AG04450 (cell line): Measurements from ENCODE around the gene SMARCC2. TPM values are rescaled to one million over a fixed set of nuclear protein-coding genes. Genes with fewer than 3 reads are reported as not detected.

Experiments used
- CTCF ChIA-PET: fragments of 300-600, 350-600 bp; formaldehyde crosslinking; extraction: SDS; loops from one replicate; lab custom pipeline; 2022; ENCODE audit warnings: antibody characterized with exemption, inconsistent platforms; lab: Charles Lee
- POLR2A ChIA-PET: fragments of 350-600 bp; formaldehyde crosslinking; extraction: SDS; loops from one replicate; lab custom pipeline; 2021; ENCODE audit warnings: antibody characterized with exemption, inconsistent platforms; lab: Yijun Ruan, JAX
- DNase-seq: peaks from one replicate; pipeline ENCODE4 v3.0.0-alpha.2; 2011; ENCODE audit warnings: low read depth, low spot score
- H3K27ac ChIP-seq: one replicate; pipeline ENCODE4 v1.5.1; 2012; ENCODE audit warnings: low read depth, low read length, control low read depth
- H3K27me3 ChIP-seq: one replicate; pipeline ENCODE4 v1.6.0; 2012; ENCODE audit warnings: low read length; ENCODE audit not compliant: control insufficient read depth, insufficient read depth
- H3K4me3 ChIP-seq: 2 replicates; pipeline ENCODE4 v1.5.1; 2011; ENCODE audit warnings: mild to moderate bottlenecking, low read depth, low read length, control low read depth
- H3K9me3 ChIP-seq: 2 replicates; pipeline ENCODE4 v1.5.1; 2012; ENCODE audit warnings: low read length; ENCODE audit not compliant: control insufficient read depth, insufficient read depth
- CTCF ChIP-seq: IDR thresholded peaks from 2 replicates; pipeline ENCODE4 v1.5.1; 2011; ENCODE audit warnings: low read depth, low read length, control low read depth, inconsistent platforms
- polyA plus RNA-seq: library from polyadenylated mRNA; depleted of rRNA; stranded (reverse); fragments of >200 nt; gene quantifications from 2 replicates; pipeline ENCODE4 v1.2.3, GENCODE V29; 2011

Gene SMARCC2
- polyA plus RNA-seq, 1 experiment = 90.2 TPM

GRCh38 chr12:56189918-56190694, 823 bp upstream of the SMARCC2 start:
- Histone ChIP-seq H3K9me3 (no peaks in the 10 kb centered on the region), H3K27me3 (no peaks in the 10 kb centered on the region), H3K27ac (peak overlapping the region; percentile 83), H3K4me3 (peak overlapping the region; percentile 88)
- ChIA-PET POLR2A (interaction anchor here (0.6 to 3.3 kb wide), 16 partner anchors 28 to 498 kb away, joined by 3 to 30 read pairs (median 4); partner anchors contain the start of genes CNPY2, ESYT1, MYL6 and PA2G4), CTCF (interaction anchor here (0.5 to 6.2 kb wide), 35 partner anchors 9 to 452 kb away, joined by 3 to 96 read pairs (median 6); partner anchors contain the start of genes COQ10A, ESYT1, MYL6 and RNF41)
- no peak for TF ChIP-seq CTCF
- DNase-seq = peak; percentile 70

GRCh38 chr12:56188778-56189098, 545 bp downstream of the SMARCC2 start:
- POLR2A ChIA-PET = interaction anchor here (0.6 to 3.3 kb wide), 8 partner anchors 12 to 171 kb away, joined by 3 to 30 read pairs (median 4); partner anchors contain the start of genes PA2G4, RNF41, RPL41 and STAT2
- no peaks in the 10 kb centered on the region for H3K9me3 ChIP-seq
- peak overlapping the region; percentile 31 for H3K27ac ChIP-seq
- H3K27me3 ChIP-seq = no peaks in the 10 kb centered on the region
- CTCF ChIA-PET = interaction anchor here (0.7 to 6.2 kb wide), 23 partner anchors 8 to 138 kb away, joined by 3 to 96 read pairs (median 7); partner anchors contain the start of genes COQ10A, ESYT1, MYL6 and RNF41
- TF ChIP-seq CTCF = no peak
- DNase-seq = no peak
- peak overlapping the region; percentile 79 for H3K4me3 ChIP-seq

- no peak for DNase-seq
- ChIA-PET POLR2A (interaction anchor here (0.9 to 3.3 kb wide), 5 partner anchors 9 to 71 kb away, joined by 3 to 30 read pairs (median 4); partner anchors contain the start of genes RNF41, RPL41 and ZC3H10), CTCF (interaction anchor here (1.4 to 6.2 kb wide), 10 partner anchors 8 to 69 kb away, joined by 5 to 96 read pairs (median 13); partner anchors contain the start of genes ESYT1, MYL6, RNF41 and RPL41)
- H3K4me3 ChIP-seq = peak overlapping the region; percentile 79
- TF ChIP-seq CTCF = no peak
- H3K9me3 ChIP-seq = no peaks in the 10 kb centered on the region
- H3K27ac ChIP-seq = peak overlapping the region; percentile 31
- H3K27me3 ChIP-seq = no peaks in the 10 kb centered on the region
Observed at GRCh38 chr12:56188131-56188777, 1.0 kb downstream of the SMARCC2 start.

- no peaks in the 10 kb centered on the region for H3K27me3 ChIP-seq
- no peaks in the 10 kb centered on the region for H3K9me3 ChIP-seq
- ChIA-PET POLR2A (interaction anchor here (0.7 to 3.3 kb wide), 4 partner anchors 10 to 69 kb away, joined by 3 to 30 read pairs (median 14); partner anchors contain the start of genes ESYT1, RNF41, RPL41 and ZC3H10), CTCF (interaction anchor here (3.8 to 6.2 kb wide), 2 partner anchors 35 to 68 kb away, joined by 73 to 96 read pairs; partner anchors contain the start of genes RNF41, RPL41 and ZC3H10)
- no peak overlapping the region; the same call in 1 of the 2 replicates for H3K4me3 ChIP-seq
- no peak overlapping the region for H3K27ac ChIP-seq
- TF ChIP-seq CTCF = no peak
- no peak for DNase-seq
Observed at GRCh38 chr12:56186957-56187356, 2.3 kb downstream of the SMARCC2 start.
